GM21737 (cell line): Measurements from ENCODE around the gene SLF2.

Source experiments
- ATAC-seq: cut with Tn5 transposase; IDR thresholded peaks from one replicate; pipeline ENCODE4 v1.9.1; 2021; ENCODE audit warnings: mild to moderate bottlenecking, moderate library complexity; ENCODE audit not compliant: unreplicated experiment

Gene SLF2

DNA sequence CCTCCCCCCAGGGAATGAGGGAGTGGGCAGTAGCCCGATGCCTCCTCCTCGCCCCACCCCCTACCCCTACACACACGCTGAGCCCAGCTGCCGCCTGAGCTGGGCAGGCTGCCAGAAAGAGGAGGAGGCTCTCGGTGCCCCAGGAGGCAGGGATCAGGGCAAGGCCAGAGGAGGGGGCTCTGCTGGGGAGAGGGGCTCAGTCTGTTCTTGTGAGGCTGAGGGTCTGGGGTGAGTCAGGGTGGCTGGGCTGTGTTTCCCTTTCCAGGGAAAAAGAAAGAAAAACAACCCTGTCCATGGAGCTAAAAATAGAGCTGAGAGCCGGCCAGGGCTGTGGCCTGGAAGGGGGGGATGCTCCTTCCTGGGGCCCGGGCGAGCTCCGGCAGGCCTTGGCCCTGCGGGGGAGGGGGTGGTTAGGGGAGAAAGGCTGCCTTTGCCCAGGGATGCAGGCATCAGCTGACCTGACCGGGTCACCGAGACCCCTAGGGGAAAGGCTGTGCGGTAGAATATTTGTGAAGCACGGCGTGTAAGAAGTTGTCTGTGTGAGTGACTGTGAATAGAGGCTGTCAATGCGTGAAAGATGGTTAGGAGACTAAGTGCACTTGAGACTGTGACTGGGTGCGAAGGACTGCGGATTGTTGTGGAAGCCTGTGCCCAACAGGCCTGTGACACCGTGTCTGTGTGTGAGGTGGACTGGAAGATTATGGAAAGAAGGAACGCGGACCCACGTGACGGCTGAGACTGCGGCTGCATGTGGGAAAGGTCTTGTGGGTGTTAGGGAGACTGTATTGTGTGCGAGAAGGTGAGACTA lies 85.6 kb downstream of the SLF2 start:
- ATAC-seq = peak; percentile 18

DNA sequence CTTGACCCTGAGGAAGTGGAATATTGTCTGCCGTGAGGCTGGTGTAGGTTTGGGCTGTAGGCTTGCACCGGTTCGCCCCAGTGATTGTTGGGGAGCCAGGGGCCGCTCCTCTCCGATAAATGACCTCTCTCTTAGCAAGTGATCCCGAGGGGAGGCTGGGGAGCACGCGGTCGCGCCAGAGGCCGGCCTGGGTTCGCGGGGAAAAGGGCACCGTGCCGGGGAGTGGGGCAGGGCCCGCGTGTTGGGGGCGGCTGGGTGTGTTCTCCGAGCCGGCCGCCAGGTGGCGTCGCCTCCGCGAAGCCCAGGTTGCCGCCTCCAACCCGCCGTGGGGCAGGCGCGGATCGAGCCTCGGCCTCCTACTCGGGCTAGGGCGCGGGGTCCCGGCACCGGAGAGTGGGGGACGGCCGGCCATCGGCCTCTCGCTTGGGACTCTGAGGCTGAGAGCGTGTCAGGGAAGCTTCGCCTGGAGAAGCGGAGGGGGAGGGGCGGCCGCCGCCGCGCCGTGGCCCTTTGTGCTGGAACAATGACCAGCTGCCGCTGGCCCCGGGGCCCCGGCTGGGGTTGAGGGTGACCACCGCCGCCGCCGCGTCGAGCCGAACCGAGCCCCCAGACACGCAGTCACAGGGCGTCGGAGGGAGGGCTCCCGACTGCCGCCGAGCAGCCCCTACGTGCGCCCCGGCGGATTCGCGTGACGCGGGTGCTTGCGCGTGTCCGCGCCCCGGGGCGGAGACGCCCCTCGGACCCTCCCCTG lies 86.4 kb downstream of the SLF2 start:
- ATAC-seq = peak; percentile 41

DNA sequence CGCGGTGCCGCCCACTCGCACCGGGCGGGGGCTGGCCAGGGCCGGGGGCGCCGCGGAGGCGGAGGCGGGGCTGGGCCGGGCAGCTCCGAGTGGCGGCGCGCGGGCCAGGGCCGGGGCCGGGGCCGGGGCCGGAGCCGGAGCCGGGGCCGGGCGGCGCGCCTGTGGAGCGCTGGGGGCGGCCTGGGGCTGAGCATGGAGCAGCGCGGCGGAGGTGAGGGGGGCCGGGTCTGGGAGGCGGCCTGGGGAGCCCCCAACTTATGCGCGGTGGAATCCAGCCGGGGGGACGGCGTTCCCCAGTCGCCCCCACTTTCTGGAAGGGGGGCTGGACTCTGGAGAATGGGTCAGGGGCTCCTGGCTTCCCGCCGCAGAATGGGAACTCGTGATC lies 87.0 kb downstream of the SLF2 start, which contains the start of gene LZTS2:
Gene LZTS2 (plus strand): TSS at position 67 of the 385 bp plus-strand sequence. CDS start 2,731 bp downstream, outside the sequence.
- ATAC-seq = no peak

DNA sequence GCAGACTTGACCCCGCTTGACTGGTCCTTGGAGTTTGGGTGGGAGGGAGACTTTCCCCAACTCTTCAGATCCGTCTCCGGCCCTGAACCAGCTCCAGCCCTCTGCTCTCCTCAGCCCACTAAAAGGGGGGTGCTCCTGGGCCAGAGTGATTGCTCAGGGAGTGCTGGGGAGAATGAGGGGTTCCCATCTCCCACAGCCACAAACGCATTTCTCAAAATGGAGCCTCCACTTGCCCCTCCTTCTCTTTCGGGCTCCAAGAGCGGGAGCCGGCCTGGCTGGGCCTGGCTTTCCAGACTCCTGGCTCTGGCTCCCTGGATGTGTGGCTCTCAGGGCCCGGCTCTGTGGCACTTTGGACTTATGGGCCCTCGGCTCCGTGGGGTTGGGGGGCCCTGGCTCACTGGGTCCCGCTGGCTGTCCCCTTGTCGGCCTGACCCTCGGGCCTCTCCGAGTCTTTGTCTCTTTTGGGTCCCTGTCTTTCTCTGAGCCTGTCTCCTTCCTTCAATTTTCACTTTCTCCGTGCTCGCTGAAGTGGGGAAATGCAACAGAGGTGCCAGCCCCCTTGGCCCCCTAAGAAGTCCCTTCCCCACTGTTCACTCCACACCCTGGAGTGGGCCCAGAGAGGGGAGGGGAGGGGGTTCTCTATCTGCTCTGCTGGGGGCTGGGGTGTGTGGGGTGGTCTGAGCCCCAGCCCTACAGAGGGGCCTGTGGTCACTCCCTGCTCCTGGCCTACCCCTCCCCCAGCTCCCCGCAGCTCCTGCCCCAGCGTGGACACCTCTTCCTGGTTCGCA lies 87.6 kb downstream of the SLF2 start:
- no peak for ATAC-seq

DNA sequence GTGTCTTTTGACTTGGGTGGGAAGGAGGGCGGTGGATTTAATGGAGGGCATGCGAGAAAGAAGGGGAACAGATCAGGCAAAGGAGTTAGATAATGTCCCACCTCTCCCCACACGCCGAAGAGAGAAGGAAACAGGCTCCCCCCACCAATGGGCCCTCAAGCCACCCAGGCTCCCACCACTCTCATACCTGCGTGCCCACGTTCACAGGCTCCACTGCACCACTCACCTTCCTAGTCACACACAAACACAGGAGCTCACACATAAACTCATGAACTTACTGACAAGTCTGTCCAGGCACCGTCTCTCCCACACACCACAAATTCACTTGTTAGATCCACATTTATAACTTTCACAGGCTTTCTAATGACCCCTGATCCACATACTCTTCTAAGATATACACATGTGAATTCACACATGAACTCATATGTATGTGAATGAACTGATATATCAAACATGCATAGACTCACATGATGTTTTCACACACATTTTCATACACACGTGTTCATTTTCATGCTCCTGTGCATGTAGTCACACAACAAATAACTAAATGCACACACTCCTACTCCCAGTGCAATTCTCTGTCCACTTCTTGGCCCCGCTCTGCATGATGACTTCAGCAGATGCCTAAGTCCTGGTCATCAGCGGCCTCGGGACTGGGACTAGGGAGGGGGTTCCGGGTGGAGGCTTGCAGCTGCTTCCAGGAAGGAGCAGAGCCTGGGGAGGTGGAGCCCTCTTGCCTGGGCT lies 88.3 kb downstream of the SLF2 start:
- ATAC-seq = no peak

DNA sequence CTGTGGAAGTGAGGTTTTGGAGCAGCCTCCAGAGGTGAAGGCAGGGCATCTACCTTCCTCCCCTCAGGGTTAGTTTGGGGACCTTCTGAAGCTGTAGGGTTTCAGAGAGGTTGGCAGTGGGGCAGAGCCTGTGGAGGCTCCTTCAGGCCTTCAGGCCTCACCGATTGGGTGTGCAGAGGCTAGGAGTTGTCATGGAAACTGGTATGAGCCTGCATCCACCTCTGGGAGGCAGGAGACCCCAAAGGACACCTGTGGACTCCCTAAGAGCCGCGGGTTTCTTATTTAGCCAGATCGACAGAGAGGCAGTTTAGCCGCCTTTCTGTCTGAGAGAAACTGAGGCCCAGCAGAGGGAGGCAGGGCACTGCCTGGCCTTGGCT lies 88.9 kb downstream of the SLF2 start:
- no peak for ATAC-seq

DNA sequence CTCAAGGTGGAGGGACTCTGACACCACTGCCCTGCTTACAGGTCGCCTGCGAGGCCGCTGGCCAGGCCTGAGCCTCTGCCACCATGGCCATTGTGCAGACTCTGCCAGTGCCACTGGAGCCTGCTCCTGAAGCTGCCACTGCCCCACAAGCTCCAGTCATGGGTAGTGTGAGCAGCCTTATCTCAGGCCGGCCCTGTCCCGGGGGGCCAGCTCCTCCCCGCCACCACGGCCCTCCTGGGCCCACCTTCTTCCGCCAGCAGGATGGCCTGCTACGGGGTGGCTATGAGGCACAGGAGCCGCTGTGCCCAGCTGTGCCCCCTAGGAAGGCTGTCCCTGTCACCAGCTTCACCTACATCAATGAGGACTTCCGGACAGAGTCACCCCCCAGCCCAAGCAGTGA lies 89.7 kb downstream of the SLF2 start:
- no peak for ATAC-seq

DNA sequence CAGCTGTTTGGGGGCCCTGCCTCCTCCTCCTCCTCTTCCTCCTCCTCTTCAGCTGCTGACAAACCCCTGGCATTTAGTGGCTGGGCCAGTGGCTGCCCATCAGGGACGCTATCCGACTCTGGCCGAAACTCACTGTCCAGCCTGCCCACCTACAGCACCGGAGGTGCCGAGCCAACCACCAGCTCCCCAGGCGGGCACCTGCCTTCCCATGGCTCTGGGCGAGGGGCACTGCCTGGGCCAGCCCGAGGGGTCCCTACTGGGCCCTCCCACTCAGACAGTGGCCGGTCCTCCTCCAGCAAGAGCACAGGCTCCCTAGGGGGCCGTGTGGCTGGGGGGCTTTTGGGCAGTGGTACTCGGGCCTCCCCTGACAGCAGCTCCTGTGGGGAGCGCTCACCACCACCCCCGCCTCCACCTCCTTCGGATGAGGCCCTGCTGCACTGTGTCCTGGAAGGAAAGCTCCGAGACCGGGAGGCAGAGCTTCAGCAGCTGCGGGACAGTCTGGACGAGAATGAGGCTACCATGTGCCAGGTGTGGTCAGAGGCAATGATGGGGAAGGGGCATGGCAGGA lies 91.0 kb downstream of the SLF2 start:
- ATAC-seq = no peak

DNA sequence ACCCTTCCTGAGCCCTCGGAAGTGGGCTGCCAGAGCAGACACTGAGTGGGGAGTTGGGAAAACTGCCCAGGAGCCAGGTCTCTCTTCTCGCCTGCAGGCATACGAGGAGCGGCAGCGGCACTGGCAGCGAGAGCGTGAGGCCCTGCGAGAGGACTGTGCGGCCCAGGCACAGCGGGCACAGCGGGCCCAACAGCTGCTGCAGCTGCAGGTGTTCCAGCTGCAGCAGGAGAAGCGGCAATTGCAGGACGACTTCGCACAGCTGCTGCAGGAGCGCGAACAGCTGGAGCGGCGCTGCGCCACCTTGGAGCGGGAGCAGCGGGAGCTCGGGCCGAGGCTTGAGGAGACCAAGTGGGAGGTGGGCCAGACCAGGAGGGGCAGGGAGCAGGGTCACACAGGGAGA lies 92.6 kb downstream of the SLF2 start:
- ATAC-seq = no peak

DNA sequence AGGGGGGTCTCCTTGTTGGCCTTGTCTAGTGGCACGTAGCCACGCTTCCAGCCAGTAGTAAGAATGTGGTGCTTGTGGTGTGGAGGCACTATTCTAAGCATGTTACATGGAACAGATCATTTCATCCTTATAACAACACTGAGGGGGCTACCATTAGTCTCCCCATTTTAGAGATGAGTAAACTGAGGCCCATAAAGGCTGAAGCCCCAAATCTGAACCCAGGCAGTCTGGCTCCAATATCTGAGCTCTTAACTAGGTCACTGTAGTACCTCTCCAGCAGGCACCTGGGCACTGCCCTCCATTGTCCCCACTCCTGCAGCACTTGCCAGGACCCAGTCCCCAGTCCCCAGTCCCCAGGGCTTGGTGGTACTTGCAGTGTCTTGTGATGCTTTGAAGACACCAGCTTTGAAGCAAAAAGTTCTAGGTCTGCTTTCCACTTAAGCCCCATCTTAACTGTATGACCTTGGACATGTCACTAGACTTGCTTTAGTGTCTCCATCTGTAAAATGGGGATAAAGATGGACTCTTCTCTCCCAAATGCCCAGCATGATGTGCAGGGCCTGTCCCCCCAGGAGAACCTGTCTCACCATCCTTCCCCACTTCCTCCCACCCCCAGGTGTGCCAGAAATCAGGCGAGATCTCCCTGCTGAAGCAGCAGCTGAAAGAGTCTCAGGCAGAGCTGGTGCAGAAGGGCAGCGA lies 93.3 kb downstream of the SLF2 start:
- ATAC-seq = no peak

DNA sequence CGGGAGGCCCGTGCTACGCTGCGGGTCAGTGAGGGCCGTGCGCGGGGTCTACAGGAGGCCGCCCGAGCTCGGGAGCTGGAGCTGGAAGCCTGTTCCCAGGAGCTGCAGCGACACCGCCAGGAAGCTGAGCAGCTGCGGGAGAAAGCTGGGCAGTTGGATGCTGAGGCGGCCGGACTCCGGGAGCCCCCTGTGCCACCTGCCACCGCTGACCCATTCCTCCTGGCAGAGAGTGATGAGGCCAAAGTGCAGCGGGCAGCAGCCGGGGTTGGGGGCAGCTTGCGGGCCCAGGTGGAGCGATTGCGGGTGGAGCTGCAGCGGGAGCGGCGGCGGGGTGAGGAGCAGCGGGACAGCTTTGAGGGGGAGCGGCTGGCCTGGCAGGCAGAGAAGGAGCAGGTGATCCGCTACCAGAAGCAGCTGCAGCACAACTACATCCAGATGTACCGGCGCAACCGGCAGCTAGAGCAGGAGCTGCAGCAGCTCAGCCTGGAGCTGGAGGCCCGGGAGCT lies 93.9 kb downstream of the SLF2 start:
- no peak for ATAC-seq

DNA sequence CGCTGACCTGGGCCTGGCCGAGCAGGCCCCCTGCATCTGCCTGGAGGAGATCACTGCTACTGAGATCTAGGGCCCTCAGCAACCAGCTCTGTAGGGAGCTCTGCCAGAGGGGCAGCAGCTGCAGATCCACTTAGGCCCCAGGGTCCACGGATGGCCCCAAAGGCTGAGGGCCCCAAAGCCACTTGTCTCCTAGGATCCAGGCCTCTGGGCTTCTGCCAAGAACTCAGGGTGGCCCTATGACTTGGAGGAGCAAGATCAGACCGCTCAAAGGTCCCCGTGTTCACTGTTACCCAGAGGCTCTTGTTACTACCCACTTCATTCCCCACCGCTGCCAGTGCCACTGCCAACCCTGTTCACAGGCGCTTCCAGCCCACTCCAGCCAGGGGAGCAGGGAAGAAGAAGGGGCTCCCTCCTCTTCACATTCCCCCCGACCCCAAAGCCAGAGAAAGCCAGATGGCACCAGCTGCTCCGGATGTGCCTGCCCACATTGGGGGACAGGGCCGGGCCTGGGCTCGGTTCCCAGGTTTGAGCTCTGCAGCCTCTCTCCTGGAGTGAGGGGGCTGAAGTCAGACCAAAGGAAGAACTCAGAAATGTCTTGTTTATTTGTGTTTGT lies 94.4 kb downstream of the SLF2 start:
- no peak for ATAC-seq

DNA sequence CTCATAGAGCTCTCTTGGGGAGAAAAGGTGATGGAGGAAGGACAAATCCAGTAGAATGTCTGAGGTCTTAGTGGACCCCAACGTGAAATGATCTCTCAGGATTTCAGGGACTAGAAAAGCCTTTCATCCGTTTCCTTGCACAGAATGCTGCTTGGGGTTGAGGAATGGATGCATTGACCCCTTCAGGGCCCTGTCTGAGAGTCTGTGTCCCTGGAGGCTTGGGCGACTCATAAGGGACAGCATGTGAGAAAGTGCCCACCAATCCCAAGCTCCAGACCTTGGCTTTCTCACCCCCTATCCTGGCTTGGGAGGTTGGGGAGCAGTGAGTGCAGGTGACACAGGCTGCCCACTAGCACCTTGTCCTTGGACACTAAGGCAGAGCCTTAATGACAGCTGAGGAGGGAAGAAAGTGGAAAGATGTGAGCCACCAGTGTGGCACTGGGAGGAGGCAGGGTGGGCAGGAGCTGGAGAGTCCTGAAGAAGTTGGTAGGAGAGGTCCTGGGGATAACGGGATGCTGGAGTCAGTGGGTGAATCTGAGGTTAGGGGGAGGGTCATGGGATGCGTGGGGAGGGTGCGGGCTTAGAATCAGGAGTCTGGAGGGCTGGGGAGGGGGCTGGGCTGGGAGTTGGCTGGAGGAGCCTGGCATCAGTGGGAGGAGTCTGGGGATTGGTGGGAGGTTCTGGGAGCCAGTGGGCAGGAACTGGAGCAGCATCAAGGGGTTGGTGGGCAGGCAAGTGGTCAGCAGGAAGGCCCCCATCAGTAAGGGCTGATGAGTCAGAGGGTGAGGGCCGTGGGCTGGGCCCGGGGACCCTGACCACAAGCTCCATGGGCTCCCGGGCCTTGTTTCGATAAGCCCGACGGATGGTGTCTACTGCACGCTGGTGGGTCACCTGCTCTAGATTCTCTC lies 95.4 kb downstream of the SLF2 start:
- no peak for ATAC-seq

DNA sequence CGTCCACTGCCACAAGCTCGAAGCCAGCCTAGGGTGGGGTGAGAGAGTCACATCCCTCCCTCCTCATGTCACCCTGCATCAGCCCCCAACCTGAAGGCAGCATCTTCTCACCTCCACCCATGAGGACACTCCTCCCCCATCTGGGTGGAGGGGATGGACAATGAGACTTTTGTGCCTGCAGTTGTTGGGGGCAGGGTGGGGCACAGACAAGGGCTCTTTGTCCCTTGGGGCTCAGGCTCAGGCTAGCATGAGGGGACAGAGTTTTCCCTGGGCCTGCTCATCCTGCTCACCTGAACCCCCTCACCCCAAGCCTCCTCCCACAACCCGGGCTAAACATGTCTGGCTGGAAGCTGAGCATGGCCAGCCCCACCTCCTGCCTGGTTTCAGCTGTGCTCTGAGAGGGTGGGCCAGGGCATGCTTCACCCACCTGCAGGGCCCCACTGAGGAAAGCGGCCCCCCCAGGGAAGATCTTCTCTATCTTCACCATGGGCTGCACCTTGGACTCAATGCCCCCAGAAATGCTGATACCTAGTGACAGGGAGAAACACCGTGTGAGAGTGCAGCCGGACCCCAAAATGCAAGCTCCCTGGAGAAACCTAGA lies 96.2 kb downstream of the SLF2 start:
- ATAC-seq = no peak

DNA sequence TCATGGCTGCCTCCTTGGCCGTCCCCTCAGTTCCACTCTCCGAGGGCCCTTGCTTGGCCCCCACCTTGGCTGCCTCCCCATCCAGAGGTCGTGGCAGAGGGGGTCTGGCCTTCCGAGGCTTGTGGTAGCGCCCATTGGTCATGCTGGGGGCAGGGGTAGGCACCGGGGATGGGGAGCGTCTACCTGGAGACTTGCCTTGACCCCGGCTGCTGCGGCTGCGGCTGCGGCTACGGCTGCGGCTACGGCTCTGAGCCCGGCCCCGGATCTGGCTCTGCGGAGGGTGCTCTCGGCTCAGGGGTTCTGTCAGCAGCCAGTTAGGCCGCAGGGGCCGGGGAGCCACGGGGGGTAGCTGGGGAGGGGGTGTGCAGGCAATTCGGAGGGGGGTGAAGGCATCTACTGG lies 97.6 kb downstream of the SLF2 start:
- no peak for ATAC-seq

DNA sequence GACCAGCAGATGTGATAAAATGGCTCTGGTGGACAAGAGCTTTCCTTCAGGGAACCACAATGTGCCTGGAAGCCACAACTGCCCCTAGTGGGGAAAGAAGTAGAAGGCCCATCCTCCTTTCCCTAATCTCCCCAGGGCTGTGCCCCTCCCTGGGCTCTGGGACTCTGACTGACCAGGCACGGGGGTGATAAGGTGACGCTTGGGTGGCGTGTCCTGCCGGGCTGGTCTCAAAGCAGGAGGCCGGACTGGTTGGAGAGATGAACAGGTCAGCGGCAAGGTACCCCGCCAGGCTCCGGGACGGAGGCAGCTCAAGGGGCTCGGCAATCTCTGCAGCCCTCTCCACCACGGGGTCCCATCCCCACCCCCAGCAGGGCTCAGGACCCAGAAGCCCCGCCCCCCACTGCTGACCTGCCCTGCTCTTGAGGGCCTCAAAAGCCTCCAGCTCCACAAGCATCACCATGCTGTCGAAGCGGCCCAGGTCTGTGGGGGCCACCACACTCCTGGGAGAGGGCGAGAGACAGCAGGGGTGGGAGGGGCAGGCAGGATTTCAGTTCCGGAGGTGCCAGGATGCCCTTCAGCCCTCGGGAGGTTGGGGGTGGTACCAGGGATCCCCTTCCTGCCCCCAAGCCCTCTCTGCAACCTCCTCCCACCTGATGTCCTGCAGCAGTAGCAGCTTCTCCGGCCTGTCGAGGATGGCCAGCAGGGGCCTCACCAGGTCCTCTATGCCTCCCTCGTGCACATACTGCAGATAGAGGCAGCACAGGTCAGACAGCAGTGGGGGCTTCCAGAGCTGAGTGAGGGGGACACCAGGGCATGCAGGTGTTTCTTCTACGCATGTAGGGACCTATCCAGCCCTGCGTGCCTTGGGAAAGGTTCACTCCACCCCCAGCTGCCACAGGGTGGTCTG lies 99.0 kb downstream of the SLF2 start:
- no peak for ATAC-seq
